ENCODE data around the gene ATP7B.

DNA sequence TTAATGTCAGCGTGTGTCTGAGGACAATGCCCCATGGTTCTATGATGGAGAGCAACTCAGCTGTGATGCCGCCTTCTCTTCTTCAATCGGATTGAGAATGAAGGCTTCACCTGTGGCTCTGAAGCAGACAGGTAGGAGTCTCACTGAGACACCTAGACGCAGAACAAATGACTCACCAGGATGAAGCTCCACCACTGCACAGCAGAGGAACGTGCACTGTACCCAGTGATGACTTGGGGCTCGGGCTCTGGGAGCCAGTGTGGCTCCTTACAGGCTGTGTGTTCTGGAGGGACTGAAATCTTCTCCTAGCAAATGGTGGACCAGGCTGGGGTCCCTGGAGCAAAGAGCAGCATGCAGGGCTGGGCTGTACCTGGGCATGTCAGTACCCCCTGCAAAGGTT, 105.5 kb downstream of the ATP7B start:
- TF ChIP-seq, protein P1, sequence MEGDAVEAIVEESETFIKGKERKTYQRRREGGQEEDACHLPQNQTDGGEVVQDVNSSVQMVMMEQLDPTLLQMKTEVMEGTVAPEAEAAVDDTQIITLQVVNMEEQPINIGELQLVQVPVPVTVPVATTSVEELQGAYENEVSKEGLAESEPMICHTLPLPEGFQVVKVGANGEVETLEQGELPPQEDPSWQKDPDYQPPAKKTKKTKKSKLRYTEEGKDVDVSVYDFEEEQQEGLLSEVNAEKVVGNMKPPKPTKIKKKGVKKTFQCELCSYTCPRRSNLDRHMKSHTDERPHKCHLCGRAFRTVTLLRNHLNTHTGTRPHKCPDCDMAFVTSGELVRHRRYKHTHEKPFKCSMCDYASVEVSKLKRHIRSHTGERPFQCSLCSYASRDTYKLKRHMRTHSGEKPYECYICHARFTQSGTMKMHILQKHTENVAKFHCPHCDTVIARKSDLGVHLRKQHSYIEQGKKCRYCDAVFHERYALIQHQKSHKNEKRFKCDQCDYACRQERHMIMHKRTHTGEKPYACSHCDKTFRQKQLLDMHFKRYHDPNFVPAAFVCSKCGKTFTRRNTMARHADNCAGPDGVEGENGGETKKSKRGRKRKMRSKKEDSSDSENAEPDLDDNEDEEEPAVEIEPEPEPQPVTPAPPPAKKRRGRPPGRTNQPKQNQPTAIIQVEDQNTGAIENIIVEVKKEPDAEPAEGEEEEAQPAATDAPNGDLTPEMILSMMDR (IDR thresholded peaks at IDR 0.05; ENCODE audit: extremely low read depth in 1 of 2, insufficient read depth in 1 of 2, low read depth in 1 of 2, low read length in 2 of 2) = no peak
- TF ChIP-seq EZH2 (IDR thresholded peaks at IDR 0.05; ENCODE audit: borderline replicate concordance, low read depth, low read length, severe bottlenecking) = no peak
- TF ChIP-seq POLR2A (IDR thresholded peaks at IDR 0.05; ENCODE audit: low read depth, low read length) = no peak
- TF ChIP-seq, protein P2, sequence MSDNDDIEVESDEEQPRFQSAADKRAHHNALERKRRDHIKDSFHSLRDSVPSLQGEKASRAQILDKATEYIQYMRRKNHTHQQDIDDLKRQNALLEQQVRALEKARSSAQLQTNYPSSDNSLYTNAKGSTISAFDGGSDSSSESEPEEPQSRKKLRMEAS (IDR thresholded peaks at IDR 0.05; ENCODE audit: insufficient read depth, insufficient read length) = no peak
